ENCODE measurements around the gene XYLT1. TPM values are rescaled to one million over a fixed set of nuclear protein-coding genes. Genes with fewer than 3 reads are reported as not detected.

The XYLT1 gene
- total RNA-seq, 3 donors from 2014 or later = 23.1 to 44.0 (median 34.1) TPM

- no peaks in the 10 kb centered on the region for H3K4me1 ChIP-seq (ENCODE audit: low read depth)
- ATAC-seq (no peak), DNase-seq (no peak)
- no peak overlapping the region for H3K4me3 ChIP-seq
- H3K36me3 ChIP-seq (ENCODE audit: low read depth) = no peaks in the 10 kb centered on the region
- TF ChIP-seq CTCF (IDR thresholded peaks at IDR 0.05) = no peak
- H3K9me3 ChIP-seq = no peaks in the 10 kb centered on the region
- intact Hi-C loops (cut with DNase I, micrococcal nuclease) = loop anchor here in 1 of 2 donors (10.0 kb wide), 1 partner anchor 261 kb away; no protein-coding TSS in a partner anchor
Observed at GRCh38 chr16:17203424-17203823, 267.3 kb downstream of the XYLT1 start.

GRCh38 chr16:17199135-17199534 lies 271.6 kb downstream of the XYLT1 start:
- DNase-seq (no peak), ATAC-seq (no peak)
- H3K9me3 ChIP-seq = no peaks in the 10 kb centered on the region
- H3K36me3 ChIP-seq (ENCODE audit: low read depth) = no peaks in the 10 kb centered on the region
- intact Hi-C loops (cut with DNase I, micrococcal nuclease) = no loop called here
- TF ChIP-seq CTCF (IDR thresholded peaks at IDR 0.05) = no peak
- H3K4me1 ChIP-seq (ENCODE audit: low read depth) = no peaks in the 10 kb centered on the region
- H3K4me3 ChIP-seq = no peak overlapping the region

GRCh38 chr16:17196526-17196925 lies 274.2 kb downstream of the XYLT1 start:
- ATAC-seq (no peak), DNase-seq (no peak)

GRCh38 chr16:17194190-17194780 lies 276.5 kb downstream of the XYLT1 start:
- intact Hi-C loops (cut with DNase I, micrococcal nuclease) = no loop called here
- H3K4me3 ChIP-seq = no peak overlapping the region
- TF ChIP-seq CTCF (IDR thresholded peaks at IDR 0.05) = peak; percentile 64
- H3K9me3 ChIP-seq = no peaks in the 10 kb centered on the region
- no peaks in the 10 kb centered on the region for H3K4me1 ChIP-seq (ENCODE audit: low read depth)
- peak; percentile 60 to 85 (median 69) for DNase-seq
- peak; percentile 80 for ATAC-seq
- no peaks in the 10 kb centered on the region for H3K36me3 ChIP-seq (ENCODE audit: low read depth)

More at GRCh38 chr16:17196526-17196925, 274.2 kb downstream of the XYLT1 start:
- no peaks in the 10 kb centered on the region for H3K9me3 ChIP-seq
- no peaks in the 10 kb centered on the region for H3K36me3 ChIP-seq (ENCODE audit: low read depth)
- H3K4me3 ChIP-seq = no peak overlapping the region
- intact Hi-C loops (cut with DNase I, micrococcal nuclease) = no loop called here
- no peaks in the 10 kb centered on the region for H3K4me1 ChIP-seq (ENCODE audit: low read depth)
- no peak for TF ChIP-seq CTCF (IDR thresholded peaks at IDR 0.05)

- no peak for DNase-seq
- H3K4me3 ChIP-seq = no peak overlapping the region
- intact Hi-C loops (cut with DNase I, micrococcal nuclease) = no loop called here
- no peaks in the 10 kb centered on the region for H3K36me3 ChIP-seq (ENCODE audit: low read depth)
- no peaks in the 10 kb centered on the region for H3K4me1 ChIP-seq (ENCODE audit: low read depth)
- ATAC-seq = no peak
- H3K9me3 ChIP-seq = no peaks in the 10 kb centered on the region
- TF ChIP-seq CTCF (IDR thresholded peaks at IDR 0.05) = no peak
Observed at GRCh38 chr16:17193566-17194100, 277.1 kb downstream of the XYLT1 start.
